ENCODE results near the gene MKRN1.
"Not testable (repeated sequence)": the region's sequence is repeated elsewhere in the genome, so short reads cannot be mapped to it uniquely, and the experiment has no call there.

The MKRN1 gene

GRCh38 chr7:140479062-140479738 lies at the start of gene MKRN1:
MKRN1 (minus strand) TSS chr7:140479505; CDS start chr7:140479344, 161 bp downstream.
- in situ Hi-C loops (cut with MboI; ENCODE audit: low sequenced_read_pairs): no loop called here

GRCh38 chr7:140526787-140527664 lies 47.7 kb upstream of the MKRN1 start:
- in situ Hi-C loops (cut with MboI; ENCODE audit: low sequenced_read_pairs): no loop called here

- in situ Hi-C loops (cut with MboI; ENCODE audit: low sequenced_read_pairs): no loop called here
Observed at GRCh38 chr7:140526214-140526613, 46.9 kb upstream of the MKRN1 start.

GRCh38 chr7:140525743-140526142 lies 46.4 kb upstream of the MKRN1 start:
- in situ Hi-C loops (cut with MboI; ENCODE audit: low sequenced_read_pairs): no loop called here

GRCh38 chr7:140521421-140521820 lies 42.1 kb upstream of the MKRN1 start:
- in situ Hi-C loops (cut with MboI; ENCODE audit: low sequenced_read_pairs): loop anchor here (25.0 kb wide), 1 partner anchor 466 kb away; no protein-coding TSS in a partner anchor

GRCh38 chr7:140519007-140519399 lies 39.7 kb upstream of the MKRN1 start:
- in situ Hi-C loops (cut with MboI; ENCODE audit: low sequenced_read_pairs): loop anchor here (25.0 kb wide), 1 partner anchor 468 kb away; no protein-coding TSS in a partner anchor

- in situ Hi-C loops (cut with MboI; ENCODE audit: low sequenced_read_pairs): loop anchor here (25.0 kb wide), 1 partner anchor 469 kb away; no protein-coding TSS in a partner anchor
Observed at GRCh38 chr7:140518370-140519006, 39.2 kb upstream of the MKRN1 start.

- in situ Hi-C loops (cut with MboI; ENCODE audit: low sequenced_read_pairs): loop anchor here (25.0 kb wide), 1 partner anchor 470 kb away; no protein-coding TSS in a partner anchor
Observed at GRCh38 chr7:140517546-140518369, 38.5 kb upstream of the MKRN1 start.

- in situ Hi-C loops (cut with MboI; ENCODE audit: low sequenced_read_pairs): loop anchor here (25.0 kb wide), 1 partner anchor 475 kb away; no protein-coding TSS in a partner anchor
Observed at GRCh38 chr7:140512317-140513000, 33.2 kb upstream of the MKRN1 start.

GRCh38 chr7:140509789-140510188 lies 30.5 kb upstream of the MKRN1 start:
- in situ Hi-C loops (cut with MboI; ENCODE audit: low sequenced_read_pairs): loop anchor here (25.0 kb wide), 1 partner anchor 478 kb away; no protein-coding TSS in a partner anchor

- in situ Hi-C loops (cut with MboI; ENCODE audit: low sequenced_read_pairs): loop anchor here (25.0 kb wide), 1 partner anchor 480 kb away; no protein-coding TSS in a partner anchor
Observed at GRCh38 chr7:140507556-140507955, 28.3 kb upstream of the MKRN1 start.

- in situ Hi-C loops (cut with MboI; ENCODE audit: low sequenced_read_pairs): loop anchor here (25.0 kb wide), 1 partner anchor 480 kb away; no protein-coding TSS in a partner anchor
Observed at GRCh38 chr7:140506788-140507464, 27.6 kb upstream of the MKRN1 start.

GRCh38 chr7:140501966-140502365 lies 22.7 kb upstream of the MKRN1 start:
- in situ Hi-C loops (cut with MboI; ENCODE audit: low sequenced_read_pairs): loop anchor here (25.0 kb wide), 1 partner anchor 485 kb away; no protein-coding TSS in a partner anchor

- in situ Hi-C loops (cut with MboI; ENCODE audit: low sequenced_read_pairs): not testable (repeated sequence)
Observed at GRCh38 chr7:140497807-140498206, 18.5 kb upstream of the MKRN1 start.

GRCh38 chr7:140497241-140497769 lies 18.0 kb upstream of the MKRN1 start:
- in situ Hi-C loops (cut with MboI; ENCODE audit: low sequenced_read_pairs): no loop called here

GRCh38 chr7:140495514-140496097 lies 16.3 kb upstream of the MKRN1 start:
- in situ Hi-C loops (cut with MboI; ENCODE audit: low sequenced_read_pairs): no loop called here

GRCh38 chr7:140494867-140495266 lies 15.6 kb upstream of the MKRN1 start:
- in situ Hi-C loops (cut with MboI; ENCODE audit: low sequenced_read_pairs): no loop called here

GRCh38 chr7:140489026-140489359 lies 9.7 kb upstream of the MKRN1 start:
- in situ Hi-C loops (cut with MboI; ENCODE audit: low sequenced_read_pairs): no loop called here

Data from HL-60/S4 (cell line).